GM18511 (cell line): ENCODE measurements around the gene AKAP6.
"Not testable (repeated sequence)": the region's sequence is repeated elsewhere in the genome, so short reads cannot be mapped to it uniquely, and the experiment has no call there.

Experiments
- ATAC-seq: cut with Tn5 transposase; IDR thresholded peaks from one replicate; pipeline ENCODE4 v1.9.1; 2021; ENCODE audit warnings: mild to moderate bottlenecking, moderate library complexity; ENCODE audit not compliant: unreplicated experiment

AKAP6 gene

GRCh38 chr14:32786886-32787285 lies 457.8 kb downstream of the AKAP6 start:
- no peak for ATAC-seq

GRCh38 chr14:32793033-32793432 lies 463.9 kb downstream of the AKAP6 start:
- ATAC-seq: not testable (repeated sequence)

GRCh38 chr14:32800320-32800719 lies 471.2 kb downstream of the AKAP6 start:
- ATAC-seq: no peak

GRCh38 chr14:32802295-32802694 lies 473.2 kb downstream of the AKAP6 start:
- ATAC-seq: no peak

- no peak for ATAC-seq
Measured at GRCh38 chr14:32805979-32806378, 476.9 kb downstream of the AKAP6 start.

GRCh38 chr14:32808644-32809043 lies 479.5 kb downstream of the AKAP6 start:
- no peak for ATAC-seq

- ATAC-seq: no peak
Measured at GRCh38 chr14:32809255-32809654, 480.2 kb downstream of the AKAP6 start.

GRCh38 chr14:32813401-32813800 lies 484.3 kb downstream of the AKAP6 start:
- ATAC-seq: no peak

- no peak for ATAC-seq
Measured at GRCh38 chr14:32814721-32815120, 485.6 kb downstream of the AKAP6 start.

- no peak for ATAC-seq
Measured at GRCh38 chr14:32816588-32816987, 487.5 kb downstream of the AKAP6 start.

GRCh38 chr14:32817780-32818179 lies 488.7 kb downstream of the AKAP6 start:
- no peak for ATAC-seq

GRCh38 chr14:32818581-32818980 lies 489.5 kb downstream of the AKAP6 start:
- ATAC-seq: no peak

- no peak for ATAC-seq
Measured at GRCh38 chr14:32820181-32820580, 491.1 kb downstream of the AKAP6 start.

GRCh38 chr14:32820682-32821081 lies 491.6 kb downstream of the AKAP6 start:
- ATAC-seq: no peak

- no peak for ATAC-seq
Measured at GRCh38 chr14:32821964-32822653, 493.0 kb downstream of the AKAP6 start.

GRCh38 chr14:32823706-32824105 lies 494.6 kb downstream of the AKAP6 start:
- ATAC-seq: no peak

- no peak for ATAC-seq
Measured at GRCh38 chr14:32824195-32824594, 495.1 kb downstream of the AKAP6 start.

- ATAC-seq: no peak
Measured at GRCh38 chr14:32825058-32825457, 496.0 kb downstream of the AKAP6 start.

GRCh38 chr14:32826404-32827082 lies 497.4 kb downstream of the AKAP6 start:
- ATAC-seq: no peak

- ATAC-seq: no peak
Measured at GRCh38 chr14:32827514-32827913, 498.4 kb downstream of the AKAP6 start.

- ATAC-seq: no peak
Measured at GRCh38 chr14:32835924-32836323, 506.8 kb downstream of the AKAP6 start.

GRCh38 chr14:32841698-32842097 lies 512.6 kb downstream of the AKAP6 start:
- no peak for ATAC-seq
